Keratinocyte (primary cell): Measurements from ENCODE around the gene SMG1.
"Not testable (repeated sequence)": the region's sequence is repeated elsewhere in the genome, so short reads cannot be mapped to it uniquely, and the experiment has no call there.

Source experiments
- EZH2 ChIP-seq: IDR thresholded peaks from one replicate; pipeline ENCODE4 v1.6.1; 2012; ENCODE audit warnings: inconsistent platforms, mild to moderate bottlenecking, low read length, moderate library complexity
- TF ChIP-seq, protein P1 (sequence below), 3 experiments: IDR thresholded peaks in 1 of 3; conservative IDR thresholded peaks in 1 of 3; optimal IDR thresholded peaks in 1 of 3; 2 replicates in 2 of 3; 3 replicates in 1 of 3; pipeline versions ENCODE3 to v1.5.1; 2011; ENCODE audit warnings: low read length in 3 of 3, mild to moderate bottlenecking in 3 of 3, moderate library complexity in 2 of 3, control low read depth in 1 of 3, inconsistent platforms in 1 of 3; ENCODE audit not compliant: insufficient read depth in 2 of 3; ENCODE audit errors: extremely low read depth in 1 of 3

DNA sequence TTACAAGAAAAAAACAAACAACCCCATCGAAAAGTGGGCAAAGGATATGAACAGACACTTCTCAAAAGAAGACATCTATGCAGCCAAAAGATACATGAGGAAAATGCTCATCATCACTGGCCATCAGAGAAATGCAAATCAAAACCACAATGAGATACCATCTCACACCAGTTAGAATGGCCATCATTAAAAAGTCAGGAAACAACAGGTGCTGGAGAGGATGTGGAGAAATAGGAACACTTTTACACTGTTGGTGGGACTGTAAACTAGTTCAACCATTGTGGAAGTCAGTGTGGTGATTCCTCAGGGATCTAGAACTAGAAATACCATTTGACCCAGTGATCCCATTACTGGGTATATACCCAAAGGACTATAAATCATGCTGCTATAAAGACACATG is 148.5 kb downstream of the SMG1 start:
- TF ChIP-seq, protein P1, sequence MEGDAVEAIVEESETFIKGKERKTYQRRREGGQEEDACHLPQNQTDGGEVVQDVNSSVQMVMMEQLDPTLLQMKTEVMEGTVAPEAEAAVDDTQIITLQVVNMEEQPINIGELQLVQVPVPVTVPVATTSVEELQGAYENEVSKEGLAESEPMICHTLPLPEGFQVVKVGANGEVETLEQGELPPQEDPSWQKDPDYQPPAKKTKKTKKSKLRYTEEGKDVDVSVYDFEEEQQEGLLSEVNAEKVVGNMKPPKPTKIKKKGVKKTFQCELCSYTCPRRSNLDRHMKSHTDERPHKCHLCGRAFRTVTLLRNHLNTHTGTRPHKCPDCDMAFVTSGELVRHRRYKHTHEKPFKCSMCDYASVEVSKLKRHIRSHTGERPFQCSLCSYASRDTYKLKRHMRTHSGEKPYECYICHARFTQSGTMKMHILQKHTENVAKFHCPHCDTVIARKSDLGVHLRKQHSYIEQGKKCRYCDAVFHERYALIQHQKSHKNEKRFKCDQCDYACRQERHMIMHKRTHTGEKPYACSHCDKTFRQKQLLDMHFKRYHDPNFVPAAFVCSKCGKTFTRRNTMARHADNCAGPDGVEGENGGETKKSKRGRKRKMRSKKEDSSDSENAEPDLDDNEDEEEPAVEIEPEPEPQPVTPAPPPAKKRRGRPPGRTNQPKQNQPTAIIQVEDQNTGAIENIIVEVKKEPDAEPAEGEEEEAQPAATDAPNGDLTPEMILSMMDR (optimal IDR thresholded peaks at IDR 0.05 in 1 of 3, IDR thresholded peaks at IDR 0.05 in 1 of 3, conservative IDR thresholded peaks at IDR 0.05 in 1 of 3; ENCODE audit: extremely low read depth in 1 of 3, insufficient read depth in 2 of 3, low read length in 3 of 3), result not testable (repeated sequence)
- not testable (repeated sequence) for TF ChIP-seq EZH2
